Endometrial microvascular endothelial cells (primary cell): ENCODE data around the gene TTC9B. TPM values are rescaled to one million over a fixed set of nuclear protein-coding genes. Genes with fewer than 3 reads are reported as not detected.
"Not testable (repeated sequence)": the region's sequence is repeated elsewhere in the genome, so short reads cannot be mapped to it uniquely, and the experiment has no call there.

Experiments used
- in situ Hi-C: cut with HindIII; loops from 2 replicates; pipeline ENCODE4 v1.10.0; 2017; ENCODE audit warnings: low sequenced_read_pairs, low pct_unique_long_range_greater_than_20kb; ENCODE audit errors: inconsistent ontology term
- total RNA-seq: library from RNA; depleted of rRNA; stranded (reverse); fragments of >200 nt; gene quantifications from one replicate; pipeline ENCODE4 v1.2.3, GENCODE V29; 2015; ENCODE audit errors: inconsistent ontology term

The TTC9B gene
- total RNA-seq, 1 donor from 2014 or later, result not detected

DNA sequence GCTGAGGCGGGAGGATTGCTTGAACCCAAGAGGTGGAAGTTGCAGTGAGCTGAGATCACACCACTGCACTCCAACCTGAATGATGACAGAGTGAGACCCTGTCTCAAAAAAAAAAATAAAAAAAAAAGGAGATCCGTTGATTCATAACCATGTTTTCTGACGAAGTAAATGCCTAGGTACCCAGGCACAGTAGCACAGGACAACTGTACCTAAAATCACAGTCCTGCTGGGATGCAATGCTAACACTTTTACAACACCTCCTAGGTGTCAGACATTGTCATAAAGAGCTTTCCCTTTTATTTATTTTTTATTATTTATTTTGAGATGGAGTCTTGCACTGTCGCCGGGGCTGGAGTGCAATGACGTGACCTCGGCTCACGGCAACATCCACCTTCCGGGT, 2.5 kb upstream of the TTC9B start:
- in situ Hi-C loops, result no loop called here

- in situ Hi-C loops, result no loop called here
These were observed 1.6 kb upstream of the TTC9B start for GRCh38 chr19:40219721-40220276.

DNA sequence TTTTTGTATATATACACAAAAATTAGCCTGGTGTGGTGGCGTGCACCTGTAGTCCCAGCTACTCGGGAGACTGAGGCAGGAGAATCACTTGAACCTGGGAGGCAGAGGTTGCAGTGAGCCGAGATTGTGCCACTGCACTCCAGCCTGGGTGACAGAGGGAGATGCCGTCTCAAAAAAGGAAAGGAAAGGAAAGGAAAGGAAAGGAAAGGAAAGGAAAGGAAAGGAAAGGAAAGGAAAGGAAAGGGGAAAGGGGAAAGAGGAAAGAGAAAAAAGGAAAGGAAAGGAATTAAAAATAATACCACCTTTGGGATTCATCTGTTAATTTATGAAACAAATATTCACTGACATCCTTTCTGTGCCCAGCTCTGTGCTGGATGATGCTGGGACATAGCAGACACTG, 845 bp upstream of the TTC9B start:
- in situ Hi-C loops, result not testable (repeated sequence)

- in situ Hi-C loops, result no loop called here
These were observed 965 bp downstream of the TTC9B start for GRCh38 chr19:40217027-40217810.

GRCh38 chr19:40216777-40217026, 1.5 kb downstream of the TTC9B start:
- in situ Hi-C loops, result no loop called here

DNA sequence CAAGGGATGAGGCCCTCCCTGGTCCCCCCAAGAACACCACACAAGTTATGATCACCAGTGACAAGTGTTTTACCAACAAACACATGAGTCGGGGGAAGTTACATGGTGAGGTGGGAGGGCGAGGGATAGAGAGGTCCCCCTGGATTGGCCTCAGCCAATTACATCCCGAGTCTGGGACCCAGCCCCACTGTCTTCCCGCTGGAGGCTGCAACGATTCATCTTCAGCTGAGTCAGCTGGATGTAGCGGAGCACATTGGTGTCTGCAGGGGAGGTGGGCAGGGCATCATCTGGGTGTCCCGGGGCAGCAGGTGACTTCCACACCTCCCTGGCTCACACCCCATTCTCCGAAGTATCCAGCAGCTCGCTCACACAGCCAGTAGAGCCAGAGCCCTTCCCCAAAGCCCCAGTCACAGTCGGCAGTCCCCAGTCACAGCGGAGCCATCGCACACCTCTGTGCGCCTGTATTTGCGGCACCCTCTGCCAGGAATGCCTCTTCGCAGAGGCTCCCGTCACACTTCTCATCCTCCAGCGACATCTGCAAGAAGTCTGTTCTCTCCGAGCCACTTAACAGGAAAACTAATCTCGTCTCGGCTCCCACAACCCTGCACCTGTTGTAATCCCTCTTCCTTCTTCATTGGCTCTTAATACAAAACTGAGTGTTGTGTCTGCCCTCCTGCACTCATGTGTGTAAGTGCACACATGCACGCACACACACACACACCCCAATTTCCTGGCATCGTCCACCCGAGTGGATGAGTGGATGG, 2.0 kb downstream of the TTC9B start:
- in situ Hi-C loops, result no loop called here

GRCh38 chr19:40214936-40215335, 3.2 kb downstream of the TTC9B start:
- in situ Hi-C loops, result no loop called here

DNA sequence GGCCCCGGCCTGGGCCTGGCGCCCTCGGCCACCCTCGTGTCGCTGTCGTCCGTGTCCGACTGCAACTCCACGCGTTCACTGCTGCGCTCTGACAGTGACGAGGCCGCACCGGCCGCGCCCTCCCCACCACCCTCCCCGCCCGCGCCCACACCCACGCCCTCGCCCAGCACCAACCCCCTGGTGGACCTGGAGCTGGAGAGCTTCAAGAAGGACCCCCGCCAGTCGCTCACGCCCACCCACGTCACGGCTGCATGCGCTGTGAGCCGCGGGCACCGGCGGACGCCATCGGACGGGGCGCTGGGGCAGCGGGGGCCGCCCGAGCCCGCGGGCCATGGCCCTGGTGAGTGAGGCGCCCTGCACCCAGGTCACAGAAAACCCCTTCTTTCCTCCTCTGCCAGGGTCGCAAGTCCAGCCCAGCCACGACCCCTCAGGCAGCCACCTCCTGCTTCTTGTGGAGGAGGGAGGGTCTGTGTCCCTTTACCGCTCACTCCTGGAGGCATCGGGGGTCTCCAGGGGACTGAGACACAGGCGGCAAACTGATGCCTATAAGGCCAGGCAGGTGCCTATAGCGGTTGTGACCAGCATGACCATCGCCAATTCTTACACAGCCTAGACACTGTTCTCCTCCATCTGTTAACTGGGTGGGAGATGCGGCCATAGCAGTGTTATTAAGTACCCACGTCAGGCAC, 4.2 kb downstream of the TTC9B start:
- in situ Hi-C loops, result no loop called here

- in situ Hi-C loops, result no loop called here
These were observed 4.8 kb downstream of the TTC9B start for GRCh38 chr19:40213251-40213829.

DNA sequence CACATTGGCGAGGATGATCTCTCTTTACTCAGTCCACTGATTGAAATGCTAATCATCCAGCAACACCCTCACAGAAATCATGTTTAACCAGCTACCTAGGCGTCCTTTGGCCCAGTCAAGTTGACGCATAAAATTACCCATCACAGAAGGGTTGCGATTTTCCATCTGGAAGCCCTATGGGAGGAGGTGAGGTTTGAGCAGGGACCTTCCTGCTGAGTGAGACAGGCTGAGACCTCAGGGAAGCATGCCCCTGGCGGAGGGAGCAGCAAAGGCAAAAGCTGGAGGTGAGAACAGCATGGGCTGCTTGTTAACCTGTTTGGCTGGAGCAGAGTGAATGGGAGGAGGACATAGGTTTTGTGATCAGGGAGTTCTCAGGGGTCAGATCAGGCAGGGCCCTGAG, 7.3 kb downstream of the TTC9B start:
- in situ Hi-C loops, result no loop called here

GRCh38 chr19:40208602-40209001, 9.6 kb downstream of the TTC9B start:
- in situ Hi-C loops, result no loop called here

DNA sequence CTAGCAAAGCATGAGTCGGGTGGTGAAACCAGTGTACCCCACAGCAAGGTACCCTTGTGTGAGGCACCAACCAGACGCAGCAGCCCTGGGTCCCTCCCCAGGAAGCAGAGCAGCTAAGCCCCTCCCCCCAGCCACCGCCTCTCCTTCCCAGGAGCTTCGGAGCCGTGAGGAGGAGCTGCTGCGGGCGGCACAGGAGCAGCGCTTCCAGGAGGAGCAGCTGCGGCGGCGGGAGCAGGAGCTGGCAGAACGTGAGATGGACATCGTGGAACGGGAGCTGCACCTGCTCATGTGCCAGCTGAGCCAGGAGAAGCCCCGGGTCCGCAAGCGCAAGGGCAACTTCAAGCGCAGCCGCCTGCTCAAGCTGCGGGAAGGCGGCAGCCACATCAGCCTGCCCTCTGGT, 12.4 kb downstream of the TTC9B start:
- in situ Hi-C loops, result no loop called here

DNA sequence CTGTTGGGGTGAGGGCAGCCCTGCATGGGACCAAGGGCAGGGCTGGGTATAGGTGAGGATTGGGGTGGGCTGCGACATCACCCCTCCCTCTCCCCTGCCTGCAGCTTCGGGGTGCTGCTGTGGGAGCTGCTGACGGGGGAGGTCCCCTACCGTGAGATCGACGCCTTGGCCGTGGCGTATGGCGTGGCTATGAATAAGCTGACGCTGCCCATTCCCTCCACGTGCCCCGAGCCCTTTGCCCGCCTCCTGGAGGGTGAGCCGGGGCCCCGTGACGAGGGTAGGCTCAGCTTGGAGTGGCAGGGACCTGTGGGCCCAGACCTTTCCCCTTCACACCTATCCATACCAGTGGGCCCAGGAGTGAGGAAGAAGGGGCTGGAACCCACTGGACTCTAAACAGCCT, 13.8 kb downstream of the TTC9B start:
- in situ Hi-C loops, result no loop called here

GRCh38 chr19:40200341-40201099, 17.7 kb downstream of the TTC9B start:
- in situ Hi-C loops, result no loop called here

DNA sequence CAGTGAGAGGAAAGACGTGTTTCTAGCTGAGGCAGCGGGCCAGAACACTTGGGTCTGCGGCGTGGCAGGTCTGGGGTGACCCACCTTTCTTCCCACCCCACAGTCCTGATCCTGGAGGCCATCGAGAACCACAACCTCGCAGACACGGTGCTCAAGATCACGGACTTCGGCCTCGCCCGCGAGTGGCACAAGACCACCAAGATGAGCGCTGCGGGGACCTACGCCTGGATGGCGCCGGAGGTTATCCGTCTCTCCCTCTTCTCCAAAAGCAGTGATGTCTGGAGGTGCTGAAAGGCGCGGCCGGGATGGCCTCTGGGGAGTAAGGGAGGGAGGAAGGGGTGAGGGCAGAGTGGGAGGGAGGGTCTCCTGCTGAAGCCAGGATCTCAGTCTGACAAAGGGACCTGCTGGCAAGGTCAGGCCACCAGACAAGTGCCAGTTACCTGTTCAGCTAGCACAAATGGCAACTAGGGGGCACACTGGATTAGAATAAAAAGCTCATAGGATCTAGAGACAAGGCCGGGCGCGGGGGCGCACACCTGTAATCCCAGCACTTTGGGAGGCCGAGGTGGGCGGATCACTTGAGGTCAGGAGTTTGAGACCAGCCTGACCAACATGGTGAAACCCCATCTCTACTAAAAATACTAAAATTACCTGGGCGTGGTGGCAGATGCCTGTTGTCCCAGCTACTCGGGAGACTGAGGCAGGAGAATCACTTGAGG, 19.8 kb downstream of the TTC9B start:
- in situ Hi-C loops, result no loop called here

DNA sequence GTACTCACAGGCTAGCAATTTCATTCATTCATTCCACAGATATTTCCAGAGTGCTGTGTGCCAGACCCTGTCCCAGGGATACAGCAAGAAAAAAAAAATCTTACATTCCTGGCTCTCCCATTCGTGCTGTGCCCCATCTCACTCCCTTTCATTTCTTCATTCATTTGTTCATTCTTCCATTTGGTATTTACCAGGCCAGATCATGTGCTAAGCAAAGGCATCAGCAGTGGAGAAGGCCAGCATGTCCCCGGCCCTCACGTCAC, 24.7 kb downstream of the TTC9B start:
- in situ Hi-C loops, result no loop called here

DNA sequence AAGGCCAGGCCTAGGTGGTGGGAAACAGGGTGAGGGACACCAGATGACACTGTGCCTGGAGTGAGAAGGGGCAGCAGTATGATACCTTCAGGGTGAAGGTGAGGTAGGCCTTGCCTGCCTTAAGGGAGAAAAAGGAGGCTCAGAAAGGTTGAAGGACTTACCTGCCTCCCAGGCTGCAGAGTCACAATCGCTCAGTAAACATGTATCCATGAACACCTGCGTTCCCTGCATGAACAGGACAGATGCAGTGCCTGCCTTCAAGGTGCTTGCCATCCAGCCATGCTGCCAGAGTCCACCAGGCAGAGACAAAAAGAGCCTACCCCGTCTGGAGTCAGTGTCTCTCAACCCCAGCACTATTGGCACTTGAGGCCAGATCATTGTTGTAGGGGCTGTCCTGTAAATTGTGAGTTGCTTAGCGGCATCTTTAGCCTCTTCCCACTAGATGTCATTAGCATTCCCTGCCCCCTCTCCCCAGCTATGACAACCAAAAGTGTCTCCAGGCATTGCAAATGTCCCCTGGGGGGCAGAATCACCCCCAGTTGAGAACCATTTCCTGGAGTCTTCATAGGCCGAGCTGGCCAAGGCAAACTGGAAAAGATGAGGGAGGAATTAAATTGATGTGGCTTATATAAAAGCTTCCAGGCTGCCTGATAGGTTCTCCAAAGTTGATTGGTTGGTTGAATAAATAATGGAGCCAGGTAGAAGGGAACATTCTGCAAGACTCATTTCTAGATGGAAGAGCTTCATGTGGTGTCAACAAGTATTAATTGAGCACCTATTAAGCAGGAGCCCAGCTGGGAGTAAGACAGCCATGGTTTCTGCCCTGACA, 25.2 kb downstream of the TTC9B start:
- in situ Hi-C loops, result no loop called here
